CD4-positive, alpha-beta memory T cell (primary cell): Measurements from ENCODE around the gene ELOF1. TPM values are rescaled to one million over a fixed set of nuclear protein-coding genes. Genes with fewer than 3 reads are reported as not detected.
A peak's percentile ranks its signal among the peaks of the same experiment; 100 is the strongest.
"Not testable (repeated sequence)": the region's sequence is repeated elsewhere in the genome, so short reads cannot be mapped to it uniquely, and the experiment has no call there.

ENCODE experiments used
- CTCF ChIA-PET: fragments of 350-600 bp; sonication (Branson Sonifier 250); formaldehyde crosslinking; loops from one replicate; lab custom pipeline; 2021; ENCODE audit warnings: inconsistent platforms; ENCODE audit not compliant: partially characterized antibody; lab: Charles Lee
- POLR2A ChIA-PET: fragments of 350-600 bp; sonication (Branson Sonifier 250); formaldehyde crosslinking; loops from one replicate; lab custom pipeline; 2021; ENCODE audit not compliant: partially characterized antibody; lab: Charles Lee
- DNase-seq, 5 donors: peaks; one replicate each; pipeline versions ENCODE4 v3.0.0 to v3.0.0-alpha.2; 2020 to 2022; ENCODE audit warnings: mixed read lengths in 1 of 5
- H3K27ac ChIP-seq: one replicate; pipeline ENCODE4 v1.7.0; 2013; ENCODE audit warnings: low read depth, low read length
- H3K27me3 ChIP-seq: 2 replicates; pipeline ENCODE4 v1.7.0; 2013; ENCODE audit warnings: mild to moderate bottlenecking, low read length, moderate library complexity; ENCODE audit not compliant: insufficient read depth
- H3K36me3 ChIP-seq: 2 replicates; pipeline ENCODE4 v1.7.0; 2013; ENCODE audit warnings: mild to moderate bottlenecking, low read length, moderate library complexity; ENCODE audit not compliant: insufficient read depth
- H3K4me1 ChIP-seq: 2 replicates; pipeline ENCODE4 v1.7.0; 2013; ENCODE audit warnings: mild to moderate bottlenecking, low read length, moderate library complexity; ENCODE audit not compliant: insufficient read depth
- H3K4me3 ChIP-seq, 2 donors: one replicate each; pipeline ENCODE4 v1.7.0; 2013; ENCODE audit warnings: low read length in 2 of 2, mild to moderate bottlenecking in 1 of 2
- H3K9me3 ChIP-seq, 2 donors: one replicate each; pipeline ENCODE4 v1.7.0; 2013; ENCODE audit warnings: low read length in 2 of 2, control low read depth in 1 of 2; ENCODE audit not compliant: control insufficient read depth in 1 of 2
- H3K27ac Mint-ChIP-seq, 7 donors: one replicate each; pipeline ENCODE4 v1.8.0; 2020 to 2021; ENCODE audit warnings: mixed read lengths in 7 of 7, mild to moderate bottlenecking in 6 of 7, inconsistent platforms in 3 of 7, moderate library complexity in 3 of 7
- H3K27me3 Mint-ChIP-seq, 2 donors: one replicate each; pipeline ENCODE4 v1.8.0; 2020 to 2021; ENCODE audit warnings: mixed read lengths in 2 of 2
- H3K36me3 Mint-ChIP-seq, 2 donors: one replicate each; pipeline ENCODE4 v1.8.0; 2020 to 2021; ENCODE audit warnings: mixed read lengths in 2 of 2, inconsistent platforms in 1 of 2, mild to moderate bottlenecking in 1 of 2
- H3K4me1 Mint-ChIP-seq, 4 donors: one replicate each; pipeline ENCODE4 v1.8.0; 2020 to 2021; ENCODE audit warnings: mixed read lengths in 4 of 4, mild to moderate bottlenecking in 1 of 4
- H3K4me3 Mint-ChIP-seq, 8 donors: one replicate each; pipeline ENCODE4 v1.8.0; 2020 to 2021; ENCODE audit warnings: mixed read lengths in 8 of 8, mild to moderate bottlenecking in 7 of 8, moderate library complexity in 6 of 8, inconsistent platforms in 3 of 8
- H3K9me3 Mint-ChIP-seq, 8 donors: one replicate each; pipeline ENCODE4 v1.8.0; 2020 to 2021; ENCODE audit warnings: mixed read lengths in 8 of 8, mild to moderate bottlenecking in 5 of 8, inconsistent platforms in 3 of 8, moderate library complexity in 1 of 8
- intact Hi-C: fragments of 100-400 bp; cut with micrococcal nuclease; formaldehyde crosslinking; loops from one replicate; pipeline ENCODE4 v1.15.1; 2023
- polyA plus RNA-seq, 2 donors: library from polyadenylated mRNA; unstranded; fragments of 300-500 nt; fragmentation: Illumina TruSeq; gene quantifications; one replicate each; pipeline ENCODE4 v1.2.3, GENCODE V29; 2021
- total RNA-seq, 2 experiments: library from RNA; stranded (reverse); gene quantifications; one replicate each; pipeline ENCODE4 v1.2.3, GENCODE V29; 2021

Gene ELOF1
- total and polyA plus RNA-seq, 4 experiments from 2014 or later: 46.0 to 96.1 (median 70.8) TPM

DNA sequence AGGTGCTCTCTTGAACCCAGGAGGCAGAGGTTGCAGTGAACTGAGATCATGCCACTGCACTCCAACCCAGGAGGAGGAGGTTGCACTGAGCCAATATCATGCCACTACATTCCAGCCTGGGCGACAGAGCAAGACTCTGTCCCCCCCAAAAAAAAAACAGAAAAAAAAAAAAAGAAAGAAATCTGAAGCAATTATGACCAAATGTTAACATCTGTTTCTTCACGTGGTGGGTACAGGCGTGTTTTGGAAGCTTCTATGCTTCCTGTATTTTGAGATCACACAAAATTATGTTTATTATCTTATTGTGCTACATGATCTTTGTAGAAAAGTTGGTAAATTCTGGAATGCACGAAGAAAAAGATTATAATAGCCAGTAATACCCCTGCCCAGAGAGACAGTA lies 21.1 kb upstream of the ELOF1 start:
- no peak for DNase-seq
- Mint-ChIP-seq H3K36me3 (peaks cover 0 to 3% of the 10 kb centered on the region in 2 donors), H3K27ac (no peak overlapping the region), H3K27me3 (no peaks in the 10 kb centered on the region), H3K4me1 (peaks cover 16 to 30% (median 22%) of the 10 kb centered on the region in 4 donors), H3K4me3 (peak overlapping the region in 2 of 8 donors; percentile 7 to 40), H3K9me3 (no peaks in the 10 kb centered on the region)
- H3K9me3 ChIP-seq: no peaks in the 10 kb centered on the region
- H3K4me1 ChIP-seq: peaks cover 37% of the 10 kb centered on the region
- no peak overlapping the region for H3K4me3 ChIP-seq
- ChIA-PET POLR2A (interaction anchor here (1.1 to 3.6 kb wide), 3 partner anchors 20 to 205 kb away, joined by 3 to 23 read pairs (median 7); partner anchors contain the start of genes ELOF1 and SWSAP1), CTCF (interaction anchor here (3.2 kb wide), 1 partner anchor 20 kb away, joined by 18 read pairs; the partner anchor contains the start of gene ELOF1)
- H3K27me3 ChIP-seq: no peaks in the 10 kb centered on the region
- intact Hi-C loops: no loop called here
- no peak overlapping the region for H3K27ac ChIP-seq
- peaks cover 4% of the 10 kb centered on the region for H3K36me3 ChIP-seq

- peak; percentile 25 to 47 (median 37) for DNase-seq
- intact Hi-C loops: no loop called here
- peak overlapping the region in 6 of 7 donors; percentile 47 to 91 (median 88) for H3K27ac Mint-ChIP-seq
- no peaks in the 10 kb centered on the region for H3K9me3 Mint-ChIP-seq
- Histone ChIP-seq H3K27me3 (no peaks in the 10 kb centered on the region), H3K36me3 (peaks cover 4% of the 10 kb centered on the region), H3K9me3 (no peaks in the 10 kb centered on the region), H3K27ac (peak overlapping the region; percentile 60), H3K4me1 (peaks cover 37% of the 10 kb centered on the region), H3K4me3 (peak overlapping the region; percentile 42 to 53)
- peak overlapping the region; percentile 70 to 89 (median 82) for H3K4me3 Mint-ChIP-seq
- H3K36me3 Mint-ChIP-seq: peaks cover 0 to 3% of the 10 kb centered on the region in 2 donors
- ChIA-PET POLR2A (interaction anchor here (0.6 to 3.6 kb wide), 6 partner anchors 19 to 1588 kb away, joined by 3 to 23 read pairs (median 5); partner anchors contain the start of genes ECSIT, ELOF1 and SWSAP1), CTCF (interaction anchor here (0.6 to 3.2 kb wide), 5 partner anchors 10 to 284 kb away, joined by 3 to 18 read pairs (median 8); partner anchors contain the start of gene ELOF1)
- peaks cover 16 to 30% (median 22%) of the 10 kb centered on the region in 4 donors for H3K4me1 Mint-ChIP-seq
- no peaks in the 10 kb centered on the region for H3K27me3 Mint-ChIP-seq
These were observed 19.5 kb upstream of the ELOF1 start for GRCh38 chr19:11578258-11579142.

- Mint-ChIP-seq H3K27ac (peak within 1 kb of the TSS in 6 of 7 donors; percentile 47 to 91 (median 88)), H3K4me1 (peaks cover 16 to 30% (median 22%) of the 10 kb centered on the region in 4 donors), H3K4me3 (peak within 1 kb of the TSS; percentile 70 to 89 (median 82)), H3K36me3 (peaks cover 0 to 3% of the 10 kb centered on the region in 2 donors), H3K9me3 (no peaks in the 10 kb centered on the region), H3K27me3 (no peaks in the 10 kb centered on the region)
- DNase-seq: peak in 1 of 5 donors; percentile 17
- ChIA-PET POLR2A (interaction anchor here (0.8 to 3.6 kb wide), 4 partner anchors 18 to 1589 kb away, joined by 3 to 23 read pairs (median 6); partner anchors contain the start of genes ECSIT, ELOF1 and SWSAP1), CTCF (interaction anchor here (0.6 to 3.7 kb wide), 6 partner anchors 11 to 284 kb away, joined by 3 to 18 read pairs (median 8); partner anchors contain the start of gene ELOF1)
- H3K9me3 ChIP-seq: no peaks in the 10 kb centered on the region
- H3K4me3 ChIP-seq: peak within 1 kb of the TSS; percentile 42 to 53
- intact Hi-C loops: no loop called here
- no peaks in the 10 kb centered on the region for H3K27me3 ChIP-seq
- H3K36me3 ChIP-seq: peaks cover 4% of the 10 kb centered on the region
- H3K4me1 ChIP-seq: peaks cover 37% of the 10 kb centered on the region
- H3K27ac ChIP-seq: peak within 1 kb of the TSS; percentile 60
These were observed 18.6 kb upstream of the ELOF1 start, which contains the start of gene ACP5 for GRCh38 chr19:11577451-11578257. Gene ACP5, minus strand, starts transcription at chr19:11577645. Its CDS starts 328 bp downstream, at chr19:11577317.

GRCh38 chr19:11576227-11576626 lies 17.2 kb upstream of the ELOF1 start:
- H3K27ac Mint-ChIP-seq: no peak overlapping the region

DNA sequence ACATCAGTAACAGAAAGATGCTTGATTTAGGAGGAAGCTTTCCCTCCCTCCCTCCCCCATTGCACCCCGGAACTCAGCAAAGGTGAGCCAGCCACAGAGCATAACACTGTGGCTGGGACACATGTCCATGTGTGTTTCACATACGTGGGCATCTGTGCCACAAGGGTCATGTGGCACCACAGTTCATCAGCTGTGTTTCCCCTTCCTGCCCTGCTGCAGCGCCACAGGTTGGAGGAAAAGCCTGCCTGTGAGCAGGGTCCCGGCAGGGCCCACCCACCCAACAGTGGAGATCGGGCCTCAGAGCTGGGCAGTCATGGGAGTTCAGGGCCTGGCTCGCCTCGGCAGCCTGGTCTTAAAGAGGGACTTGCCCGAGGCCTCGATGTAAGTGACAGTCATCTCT lies 15.7 kb upstream of the ELOF1 start:
- POLR2A ChIA-PET: interaction anchor here (2.1 kb wide), 1 partner anchor 16 kb away, joined by 8 read pairs; the partner anchor contains the start of gene ELOF1
- CTCF ChIA-PET: interaction anchor here (1.4 to 3.7 kb wide), 2 partner anchors 14 to 15 kb away, joined by 4 to 15 read pairs; partner anchors contain the start of gene ELOF1

More at GRCh38 chr19:11576227-11576626, 17.2 kb upstream of the ELOF1 start:
- H3K36me3 ChIP-seq: peaks cover 4% of the 10 kb centered on the region
- no peak overlapping the region for H3K4me3 ChIP-seq
- DNase-seq: no peak
- Mint-ChIP-seq H3K4me3 (peak overlapping the region in 3 of 8 donors; percentile 13 to 59 (median 50)), H3K9me3 (no peaks in the 10 kb centered on the region), H3K36me3 (peaks cover 0 to 3% of the 10 kb centered on the region in 2 donors), H3K4me1 (peaks cover 12 to 20% (median 14%) of the 10 kb centered on the region in 4 donors), H3K27me3 (no peaks in the 10 kb centered on the region)
- ChIA-PET POLR2A (interaction anchor here (2.1 kb wide), 1 partner anchor 17 kb away, joined by 8 read pairs; the partner anchor contains the start of gene ELOF1), CTCF (interaction anchor here (0.7 to 3.7 kb wide), 2 partner anchors 16 to 82 kb away, joined by 3 to 15 read pairs; partner anchors contain the start of gene ELOF1)
- H3K27me3 ChIP-seq: no peaks in the 10 kb centered on the region
- no peak overlapping the region for H3K27ac ChIP-seq
- peaks cover 27% of the 10 kb centered on the region for H3K4me1 ChIP-seq
- H3K9me3 ChIP-seq: no peaks in the 10 kb centered on the region
- intact Hi-C loops: no loop called here

GRCh38 chr19:11573763-11574162 lies 14.7 kb upstream of the ELOF1 start:
- DNase-seq, intact Hi-C loops, H3K36me3 Mint-ChIP-seq, H3K9me3 ChIP-seq, H3K4me3 Mint-ChIP-seq, H3K27me3 Mint-ChIP-seq, H3K27ac ChIP-seq, H3K27ac Mint-ChIP-seq, H3K36me3 ChIP-seq, H3K4me3 ChIP-seq, H3K27me3 ChIP-seq, H3K9me3 Mint-ChIP-seq: not testable (repeated sequence)
- CTCF ChIA-PET: interaction anchor here (1.1 to 1.3 kb wide), 2 partner anchors 14 to 37 kb away, joined by 3 read pairs; no protein-coding TSS in a partner anchor
- peaks cover 14% of the 10 kb centered on the region for H3K4me1 ChIP-seq
- POLR2A ChIA-PET: interaction anchor here (1.2 kb wide), 1 partner anchor 15 kb away, joined by 3 read pairs; the partner anchor contains the start of gene ELOF1
- H3K4me1 Mint-ChIP-seq: peaks cover 5 to 14% (median 8%) of the 10 kb centered on the region in 4 donors

More for the DNA sequence above, 15.7 kb upstream of the ELOF1 start:
- H3K36me3 ChIP-seq: peaks cover 4% of the 10 kb centered on the region
- Mint-ChIP-seq H3K36me3 (peaks cover 0 to 3% of the 10 kb centered on the region in 2 donors), H3K27me3 (no peaks in the 10 kb centered on the region), H3K4me1 (peaks cover 6 to 14% (median 9%) of the 10 kb centered on the region in 4 donors), H3K4me3 (no peak overlapping the region), H3K9me3 (no peaks in the 10 kb centered on the region), H3K27ac (peak overlapping the region in 1 of 7 donors; percentile 37)
- H3K4me3 ChIP-seq: no peak overlapping the region
- H3K27ac ChIP-seq: no peak overlapping the region
- H3K4me1 ChIP-seq: peaks cover 20% of the 10 kb centered on the region
- no peaks in the 10 kb centered on the region for H3K9me3 ChIP-seq
- intact Hi-C loops: no loop called here
- no peak for DNase-seq
- H3K27me3 ChIP-seq: no peaks in the 10 kb centered on the region
